HCT116 (cell line): ENCODE data around the gene AOC2. TPM values are rescaled to one million over a fixed set of nuclear protein-coding genes. Genes with fewer than 3 reads are reported as not detected.

Experiments used
- ATAC-seq: fragments of 200-7000 bp; cut with Tn5 transposase; 2 replicates; pipeline ENCODE4 v1.9.1; 2020; ENCODE audit warnings: mild to moderate bottlenecking, moderate library complexity
- BruUV-seq: library from RNA; stranded (reverse); fragments of 400-500 nt; replicated peaks from 2 replicates; lab custom pipeline; 2021; lab: Mats Ljungman, UMichigan
- CTCF ChIA-PET: fragments of 300-600 bp; sonication (Branson Sonifier 250); formaldehyde crosslinking; loops from one replicate; lab custom pipeline; 2021; ENCODE audit warnings: antibody characterized with exemption; lab: Charles Lee
- POLR2A ChIA-PET: fragments of 300-600, 350-600 bp; sonication (Branson Sonifier 250); formaldehyde crosslinking; loops from one replicate; lab custom pipeline; 2021; ENCODE audit warnings: antibody characterized with exemption; lab: Charles Lee
- RAD21 ChIA-PET, 2 experiments: fragments of 300-600 bp; sonication (Branson Sonifier 250); formaldehyde crosslinking; loops; one replicate each; lab custom pipeline; 2023; ENCODE audit warnings: low total read pairs in 2 of 2; ENCODE audit not compliant: uncharacterized antibody in 2 of 2, unreplicated experiment in 2 of 2, low non-redundant PET in 1 of 2; lab: Charles Lee
- DNase-seq: peaks from one replicate; pipeline ENCODE4 v3.0.0-alpha.2; 2010; ENCODE audit warnings: low read depth, low spot score
- H2AFZ ChIP-seq: fragments of 200-600 bp; shearing (Covaris generic), sonication (generic); 2 replicates; pipeline ENCODE4 v1.6.1; 2017; ENCODE audit warnings: low read depth, mixed run types, mixed read lengths, antibody characterized with exemption, low read length; ENCODE audit not compliant: poor library complexity, severe bottlenecking
- H3K27ac ChIP-seq: 2 replicates; pipeline ENCODE4 v1.5.1; 2012; ENCODE audit warnings: low read depth, low read length
- H3K27me3 ChIP-seq: fragments of 200-600 bp; sonication (generic); 2 replicates; pipeline ENCODE4 v1.6.1; 2016; ENCODE audit warnings: mixed run types, low read length, mixed read lengths; ENCODE audit not compliant: insufficient read depth
- H3K36me3 ChIP-seq, 2 experiments: fragments of 200-500 bp in 1 of 2; fragments of 200-600 bp in 1 of 2; sonication (Bioruptor generic) in 1 of 2; sonication (generic) in 1 of 2; 2 replicates each; pipeline versions ENCODE4 v1.5.1 to v1.6.1; 2014 to 2016; ENCODE audit warnings: low read length in 2 of 2, inconsistent platforms in 1 of 2, mixed read lengths in 1 of 2, mixed run types in 1 of 2; ENCODE audit not compliant: insufficient read depth in 2 of 2, control insufficient read depth in 1 of 2
- H3K4me1 ChIP-seq, 2 experiments: fragments of 200-600 bp in 1 of 2; sonication (generic) in 1 of 2; 2 replicates each; pipeline versions ENCODE4 v1.5.1 to v1.6.1; 2012 to 2017; ENCODE audit warnings: low read length in 2 of 2, inconsistent platforms in 1 of 2, mild to moderate bottlenecking in 1 of 2, mixed read lengths in 1 of 2, mixed run types in 1 of 2, moderate library complexity in 1 of 2; ENCODE audit not compliant: insufficient read depth in 2 of 2, control insufficient read depth in 1 of 2
- H3K4me2 ChIP-seq: fragments of 200-600 bp; sonication (generic); 2 replicates; pipeline ENCODE4 v1.6.1; 2017; ENCODE audit warnings: mixed run types, low read length, mixed read lengths
- H3K4me3 ChIP-seq, 2 experiments: fragments of 200-600 bp in 1 of 2; sonication (generic) in 1 of 2; replicated peaks in 1 of 2; 2 replicates each; pipeline ENCODE4 v1.5.1; 2011 to 2016; ENCODE audit warnings: low read length in 2 of 2, control low read depth in 1 of 2, low read depth in 1 of 2, mild to moderate bottlenecking in 1 of 2, mixed read lengths in 1 of 2, mixed run types in 1 of 2
- H3K79me2 ChIP-seq: fragments of 200-600 bp; sonication (generic); 2 replicates; pipeline ENCODE4 v1.6.1; 2017; ENCODE audit warnings: mild to moderate bottlenecking, mixed run types, low read length, moderate library complexity, mixed read lengths; ENCODE audit not compliant: insufficient read depth
- H3K9ac ChIP-seq: fragments of 200-600 bp; sonication (generic); 2 replicates; pipeline ENCODE4 v1.6.1; 2016; ENCODE audit warnings: low read length, mixed read lengths
- H3K9me2 ChIP-seq: fragments of 200-600 bp; sonication (generic), shearing (Covaris generic); 2 replicates; pipeline ENCODE4 v1.6.1; 2017; ENCODE audit warnings: mixed run types, mild to moderate bottlenecking, moderate library complexity; ENCODE audit not compliant: insufficient read depth
- H3K9me3 ChIP-seq, 2 experiments: fragments of 200-500 bp in 1 of 2; fragments of 200-600 bp in 1 of 2; sonication (Bioruptor generic) in 1 of 2; sonication (generic) in 1 of 2; 2 replicates each; pipeline ENCODE4 v1.6.1; 2014 to 2017; ENCODE audit warnings: low read length in 2 of 2, mixed read lengths in 2 of 2, inconsistent platforms in 1 of 2, low read depth in 1 of 2, mild to moderate bottlenecking in 1 of 2, mixed run types in 1 of 2, moderate library complexity in 1 of 2; ENCODE audit not compliant: control insufficient read depth in 1 of 2, insufficient read depth in 1 of 2
- H4K20me1 ChIP-seq: fragments of 200-600 bp; sonication (generic), shearing (Covaris generic); 2 replicates; pipeline ENCODE4 v1.6.1; 2017; ENCODE audit warnings: mixed run types, mild to moderate bottlenecking, moderate library complexity; ENCODE audit not compliant: insufficient read depth
- CEBPB ChIP-seq: IDR thresholded peaks from 2 replicates; pipeline ENCODE4 v1.6.1; 2012; ENCODE audit warnings: low read depth
- EGR1 ChIP-seq: IDR thresholded peaks from 2 replicates; pipeline ENCODE4 v1.6.1; 2012; ENCODE audit warnings: low read depth
- EZH2 ChIP-seq: fragments of 200-600 bp; sonication (generic); IDR thresholded peaks from 2 replicates; pipeline ENCODE4 v1.6.1; 2017; ENCODE audit warnings: antibody characterized with exemption, mixed run types
- EZH2phosphoT487 ChIP-seq: fragments of 200-600 bp; IDR thresholded peaks from 2 replicates; pipeline ENCODE4 v1.6.1; 2018; ENCODE audit warnings: antibody characterized with exemption, borderline replicate concordance
- FOSL1 ChIP-seq: IDR thresholded peaks from 2 replicates; pipeline ENCODE4 v1.6.1; 2012; ENCODE audit warnings: low read depth
- JUND ChIP-seq: IDR thresholded peaks from 2 replicates; pipeline ENCODE4 v1.6.1; 2012
- POLR2AphosphoS5 ChIP-seq: IDR thresholded peaks from 2 replicates; pipeline ENCODE4 v1.6.1; 2011; ENCODE audit warnings: mild to moderate bottlenecking, low read depth, low read length, moderate library complexity
- RAD21 ChIP-seq: IDR thresholded peaks from 2 replicates; pipeline ENCODE4 v1.6.1; 2012; ENCODE audit warnings: low read depth, mild to moderate bottlenecking
- TCF7L2 ChIP-seq: IDR thresholded peaks from 2 replicates; pipeline ENCODE4 v1.7.0; 2011; ENCODE audit warnings: borderline replicate concordance, inconsistent platforms; ENCODE audit not compliant: insufficient read depth, insufficient read length; ENCODE audit errors: extremely low read depth
- ZFX ChIP-seq: fragments of 450-650 bp; IDR thresholded peaks from 2 replicates; pipeline ENCODE4 v1.6.1; 2017
- intact Hi-C: fragments of 100-400 bp; cut with micrococcal nuclease; formaldehyde crosslinking; loops from 2 replicates; pipeline ENCODE4 v1.10.0; 2022
- total RNA-seq: library from RNA; stranded (reverse); gene quantifications from one replicate; pipeline ENCODE4 v1.2.1, GENCODE V29; 2021; ENCODE audit not compliant: unreplicated experiment
- TF ChIP-seq, protein P1 (sequence below): IDR thresholded peaks from 2 replicates; pipeline ENCODE4 v1.6.1; 2011; ENCODE audit warnings: mild to moderate bottlenecking, low read length, moderate library complexity; ENCODE audit not compliant: insufficient replicate concordance; ENCODE audit errors: extremely low read depth

The AOC2 gene
- total RNA-seq, 1 experiment from 2014 or later, result 8.0 TPM

DNA sequence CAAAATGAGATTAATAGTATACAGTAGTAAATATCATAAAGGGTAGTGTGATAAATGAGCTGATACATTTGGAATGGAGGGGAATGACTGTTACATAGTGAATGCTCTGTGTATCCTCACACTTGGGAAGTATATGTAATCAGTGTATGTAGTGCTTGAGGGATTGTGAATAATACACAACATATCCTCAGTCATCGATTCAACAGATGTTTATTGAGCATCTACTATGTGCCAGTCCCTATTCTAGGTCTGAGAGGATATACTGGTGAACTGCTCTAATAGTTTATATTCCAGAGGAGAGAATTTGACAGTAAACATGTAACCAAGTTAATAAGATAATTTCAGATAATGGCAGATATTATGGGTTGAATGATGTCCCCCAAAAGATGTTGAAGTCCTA lies 16.9 kb upstream of the AOC2 start:
- TF ChIP-seq JUND, result no peak
- TF ChIP-seq TCF7L2, result no peak
- no peak for TF ChIP-seq RAD21
- no peak for TF ChIP-seq FOSL1
- TF ChIP-seq CEBPB, result no peak
- no peak for TF ChIP-seq POLR2AphosphoS5
- TF ChIP-seq, protein P1, sequence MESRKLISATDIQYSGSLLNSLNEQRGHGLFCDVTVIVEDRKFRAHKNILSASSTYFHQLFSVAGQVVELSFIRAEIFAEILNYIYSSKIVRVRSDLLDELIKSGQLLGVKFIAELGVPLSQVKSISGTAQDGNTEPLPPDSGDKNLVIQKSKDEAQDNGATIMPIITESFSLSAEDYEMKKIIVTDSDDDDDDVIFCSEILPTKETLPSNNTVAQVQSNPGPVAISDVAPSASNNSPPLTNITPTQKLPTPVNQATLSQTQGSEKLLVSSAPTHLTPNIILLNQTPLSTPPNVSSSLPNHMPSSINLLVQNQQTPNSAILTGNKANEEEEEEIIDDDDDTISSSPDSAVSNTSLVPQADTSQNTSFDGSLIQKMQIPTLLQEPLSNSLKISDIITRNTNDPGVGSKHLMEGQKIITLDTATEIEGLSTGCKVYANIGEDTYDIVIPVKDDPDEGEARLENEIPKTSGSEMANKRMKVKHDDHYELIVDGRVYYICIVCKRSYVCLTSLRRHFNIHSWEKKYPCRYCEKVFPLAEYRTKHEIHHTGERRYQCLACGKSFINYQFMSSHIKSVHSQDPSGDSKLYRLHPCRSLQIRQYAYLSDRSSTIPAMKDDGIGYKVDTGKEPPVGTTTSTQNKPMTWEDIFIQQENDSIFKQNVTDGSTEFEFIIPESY, result no peak
- TF ChIP-seq ZFX, result no peak
- TF ChIP-seq EZH2phosphoT487, result no peak
- no peak for TF ChIP-seq EZH2
- no peak for TF ChIP-seq EGR1
- TF ChIP-seq, all 23 proteins: peak for 0
- no TSS peak for BruUV-seq
- H3K9me2 ChIP-seq, result no peaks in the 10 kb centered on the region
- H3K27ac ChIP-seq, result no peak overlapping the region
- ChIA-PET CTCF (no interaction called here), POLR2A (no interaction called here), RAD21 (no interaction called here)
- no peaks in the 10 kb centered on the region for H3K27me3 ChIP-seq
- DNase-seq (no peak), ATAC-seq (no peak)
- no peaks in the 10 kb centered on the region for H3K36me3 ChIP-seq
- H4K20me1 ChIP-seq, result no peaks in the 10 kb centered on the region
- H3K9ac ChIP-seq, result no peak overlapping the region
- peaks cover 7 to 24% of the 10 kb centered on the region in 2 experiments; a peak in 2 of 4 replicates for H3K4me1 ChIP-seq
- intact Hi-C loops, result no loop called here
- H3K9me3 ChIP-seq, result no peaks in the 10 kb centered on the region
- no peak overlapping the region for H2AFZ ChIP-seq
- no peak overlapping the region for H3K4me2 ChIP-seq
- H3K4me3 ChIP-seq, result no peak overlapping the region
- H3K79me2 ChIP-seq, result peaks cover 16% of the 10 kb centered on the region
